ENCODE results near the gene MERTK.
A peak's percentile ranks its signal among the peaks of the same experiment; 100 is the strongest.

DNA sequence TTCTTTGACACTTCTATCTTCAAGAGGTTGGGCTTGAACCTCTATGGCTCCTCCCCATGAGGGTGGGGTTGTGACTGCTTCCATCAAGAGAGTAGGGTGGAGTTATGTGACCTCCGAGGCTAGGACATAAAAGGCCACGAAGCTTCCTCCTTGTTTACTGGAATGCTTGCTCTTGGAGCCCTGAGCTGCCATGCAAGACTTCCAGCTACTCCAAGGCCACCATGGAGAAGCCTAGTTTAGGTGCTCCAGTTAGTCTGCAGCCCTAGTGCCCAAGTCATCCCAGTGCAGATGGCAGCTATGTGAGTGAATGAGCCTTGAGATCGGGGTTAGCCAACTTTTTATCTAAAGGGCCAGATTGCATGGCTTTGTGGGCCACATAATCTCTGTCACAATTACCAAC lies 2.4 kb upstream of the MERTK start:
- TF ChIP-seq, protein P1, sequence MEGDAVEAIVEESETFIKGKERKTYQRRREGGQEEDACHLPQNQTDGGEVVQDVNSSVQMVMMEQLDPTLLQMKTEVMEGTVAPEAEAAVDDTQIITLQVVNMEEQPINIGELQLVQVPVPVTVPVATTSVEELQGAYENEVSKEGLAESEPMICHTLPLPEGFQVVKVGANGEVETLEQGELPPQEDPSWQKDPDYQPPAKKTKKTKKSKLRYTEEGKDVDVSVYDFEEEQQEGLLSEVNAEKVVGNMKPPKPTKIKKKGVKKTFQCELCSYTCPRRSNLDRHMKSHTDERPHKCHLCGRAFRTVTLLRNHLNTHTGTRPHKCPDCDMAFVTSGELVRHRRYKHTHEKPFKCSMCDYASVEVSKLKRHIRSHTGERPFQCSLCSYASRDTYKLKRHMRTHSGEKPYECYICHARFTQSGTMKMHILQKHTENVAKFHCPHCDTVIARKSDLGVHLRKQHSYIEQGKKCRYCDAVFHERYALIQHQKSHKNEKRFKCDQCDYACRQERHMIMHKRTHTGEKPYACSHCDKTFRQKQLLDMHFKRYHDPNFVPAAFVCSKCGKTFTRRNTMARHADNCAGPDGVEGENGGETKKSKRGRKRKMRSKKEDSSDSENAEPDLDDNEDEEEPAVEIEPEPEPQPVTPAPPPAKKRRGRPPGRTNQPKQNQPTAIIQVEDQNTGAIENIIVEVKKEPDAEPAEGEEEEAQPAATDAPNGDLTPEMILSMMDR (IDR thresholded peaks at IDR 0.05) = no peak
- TF ChIP-seq POLR2A (IDR thresholded peaks at IDR 0.05) = peak in 1 of 2 donors; percentile 8
